GM12878 (cell line): ENCODE data around the gene ITSN1. TPM values are rescaled to one million over a fixed set of nuclear protein-coding genes. Genes with fewer than 3 reads are reported as not detected.

ENCODE experiments used
- ATAC-seq: fragments of 200-7000 bp; cut with Tn5 transposase; 3 replicates; pipeline ENCODE4 v1.9.1; 2020; ENCODE audit warnings: mild to moderate bottlenecking, moderate library complexity
- BruUV-seq: library from RNA; stranded (reverse); fragments of 400-500 nt; replicated peaks from 2 replicates; lab custom pipeline; 2021; lab: Mats Ljungman, UMichigan
- CTCF ChIA-PET: fragments of 300-600 bp; sonication (Branson Sonifier 250); formaldehyde crosslinking; extraction: SDS; loops from one replicate; lab custom pipeline; 2021; ENCODE audit warnings: inconsistent platforms; lab: Yijun Ruan, JAX
- POLR2A ChIA-PET: fragments of 350-600 bp; formaldehyde crosslinking; extraction: SDS; loops from one replicate; lab custom pipeline; 2021; ENCODE audit warnings: inconsistent platforms; lab: Charles Lee
- RAD21 ChIA-PET: fragments of 300-600 bp; sonication (Branson Sonifier 250); formaldehyde crosslinking; loops from one replicate; lab custom pipeline; 2023; ENCODE audit warnings: antibody characterized with exemption; ENCODE audit not compliant: unreplicated experiment; lab: Charles Lee
- SMC1A ChIA-PET: fragments of 300-600 bp; sonication (Branson Sonifier 250); formaldehyde crosslinking; loops from one replicate; lab custom pipeline; 2023; ENCODE audit not compliant: unreplicated experiment, uncharacterized antibody; lab: Charles Lee
- DNase-seq: peaks from one replicate; pipeline ENCODE4 v3.0.0-alpha.2; 2011; ENCODE audit warnings: low read depth, low spot score
- FAIRE-seq: peaks from 3 replicates; lab custom pipeline; 2011; peaks lifted over from hg19 to GRCh38; lab: Jason Lieb, UNC
- H2AFZ ChIP-seq: 2 replicates; pipeline ENCODE4 v1.6.0; 2011; ENCODE audit warnings: low read depth, low read length, control low read depth; ENCODE audit not compliant: control insufficient read depth
- H3K27ac ChIP-seq: 2 replicates; pipeline ENCODE4 v1.5.1; 2011; ENCODE audit warnings: control low read depth; ENCODE audit not compliant: control insufficient read depth, insufficient read depth
- H3K27me3 ChIP-seq, 2 experiments: replicated peaks in 1 of 2; 2 replicates each; pipeline versions ENCODE4 v1.6.0 to v1.6.1; 2011; ENCODE audit warnings: low read length in 1 of 2; ENCODE audit not compliant: control insufficient read depth in 2 of 2, insufficient read depth in 2 of 2
- H3K36me3 ChIP-seq, 2 experiments: 2 replicates each; pipeline ENCODE4 v1.5.1; 2011; ENCODE audit warnings: low read length in 1 of 2; ENCODE audit not compliant: control insufficient read depth in 2 of 2, insufficient read depth in 2 of 2
- H3K4me1 ChIP-seq: 2 replicates; pipeline ENCODE4 v1.6.1; 2011; ENCODE audit warnings: mild to moderate bottlenecking, low read length, moderate library complexity, mixed read lengths; ENCODE audit not compliant: control insufficient read depth, insufficient read depth
- H3K4me2 ChIP-seq: 2 replicates; pipeline ENCODE4 v1.6.0; 2011; ENCODE audit warnings: control low read depth; ENCODE audit not compliant: control insufficient read depth, insufficient read depth
- H3K4me3 ChIP-seq: fragments of 200-600 bp; sonication (generic); 2 replicates; pipeline ENCODE4 v1.5.1; 2016
- H3K79me2 ChIP-seq: 2 replicates; pipeline ENCODE4 v1.6.0; 2011; ENCODE audit warnings: low read length; ENCODE audit not compliant: control insufficient read depth, insufficient read depth
- H3K9ac ChIP-seq: 2 replicates; pipeline ENCODE4 v1.8.0; 2011; ENCODE audit warnings: low read length, control low read depth, mixed read lengths; ENCODE audit not compliant: control insufficient read depth, insufficient read depth
- H3K9me3 ChIP-seq: replicated peaks from 3 replicates; pipeline ENCODE4 v1.5.1; 2011; ENCODE audit warnings: mild to moderate bottlenecking, low read length; ENCODE audit not compliant: control insufficient read depth, insufficient read depth
- H4K20me1 ChIP-seq: 2 replicates; pipeline ENCODE4 v1.6.0; 2011; ENCODE audit not compliant: control insufficient read depth, insufficient read depth
- HDAC2 ChIP-seq: fragments of 200-600 bp; sonication (generic); IDR thresholded peaks from 2 replicates; pipeline ENCODE4 v1.6.1; 2017
- HDGF ChIP-seq: fragments of 450-650 bp; IDR thresholded peaks from 2 replicates; pipeline ENCODE4 v1.6.1; 2016; ENCODE audit warnings: antibody characterized with exemption
- LARP7 ChIP-seq: fragments of 450-650 bp; IDR thresholded peaks from 2 replicates; pipeline ENCODE4 v1.6.1; 2017; ENCODE audit warnings: mild to moderate bottlenecking
- MEF2A ChIP-seq: IDR thresholded peaks from 2 replicates; pipeline ENCODE4 v1.6.1; 2011; ENCODE audit warnings: low read depth, mild to moderate bottlenecking, low read length, moderate library complexity; ENCODE audit not compliant: insufficient read depth
- PAX8 ChIP-seq: fragments of 450-650 bp; IDR thresholded peaks from 2 replicates; pipeline ENCODE4 v1.6.1; 2017; ENCODE audit warnings: mild to moderate bottlenecking, moderate library complexity
- POLR2AphosphoS5 ChIP-seq: IDR thresholded peaks from 2 replicates; pipeline ENCODE4 v1.6.1; 2011; ENCODE audit warnings: mild to moderate bottlenecking, low read length, inconsistent platforms
- RAD21 ChIP-seq: IDR thresholded peaks from 2 replicates; pipeline ENCODE4 v1.6.1; 2011; ENCODE audit warnings: mild to moderate bottlenecking, low read depth, low read length, moderate library complexity; ENCODE audit not compliant: insufficient read depth
- ZZZ3 ChIP-seq: IDR thresholded peaks from 2 replicates; pipeline ENCODE4 v1.6.1; 2011; ENCODE audit warnings: low read depth; ENCODE audit not compliant: control insufficient read depth, insufficient read length
- WGBS: methylation state at CpG from one replicate; pipeline ENCODE4 v1.1.6; 2016; ENCODE audit warnings: low lambda C conversion rate; ENCODE audit not compliant: insufficient replicate concordance, insufficient coverage; ENCODE audit errors: missing lambda C conversion rate; 5-methylcytosine and 5-hydroxymethylcytosine counted together
- in situ Hi-C: fragments of 300-500 bp; cut with MboI; formaldehyde crosslinking; loops from 9 replicates; pipeline ENCODE4 v1.14.3; 2018; ENCODE audit warnings: mixed read lengths
- intact Hi-C: fragments of 100-400 bp; cut with micrococcal nuclease; formaldehyde crosslinking; loops from one replicate; pipeline ENCODE4 v1.14.2; 2022; ENCODE audit not compliant: unreplicated experiment
- polyA plus RNA-seq, 11 experiments: library from polyadenylated mRNA; depleted of rRNA in 4 of 11; unstranded in 6 of 11; stranded (reverse) in 5 of 11; fragments of >200 nt; fragmentation: Nextera tagmentation in 4 of 11; fragmentation: Illumina TruSeq in 1 of 11; extraction: Ambion mirVana in 4 of 11; extraction: Trizol in 1 of 11; gene quantifications; 1 replicate in 1 of 11; 2 replicates in 10 of 11; pipeline versions ENCODE4 v1.2.1 to v1.2.3, GENCODE V29; 2011 to 2016; ENCODE audit warnings: inconsistent platforms in 2 of 11, missing spikeins in 2 of 11, low read depth in 1 of 11
- total RNA-seq, 4 experiments: library from RNA; depleted of rRNA in 3 of 4; stranded (reverse); fragments of >200 nt in 3 of 4; fragmentation: Illumina TruSeq in 1 of 4; extraction: Trizol in 1 of 4; gene quantifications; 2 replicates each; pipeline versions ENCODE4 v1.2.1 to v1.2.3, GENCODE V29; 2013 to 2021
- TF ChIP-seq, protein P1 (sequence below): fragments of 450-650 bp; IDR thresholded peaks from 2 replicates; pipeline ENCODE4 v1.6.1; 2017; ENCODE audit warnings: mild to moderate bottlenecking, moderate library complexity
- TF ChIP-seq, protein P2 (sequence below): IDR thresholded peaks from 2 replicates; pipeline ENCODE4 v1.6.1; 2012; ENCODE audit warnings: low read length, inconsistent platforms
- TF ChIP-seq, protein P3 (sequence below): IDR thresholded peaks from 2 replicates; pipeline ENCODE4 v1.6.1; 2012; ENCODE audit warnings: low read depth, low read length, improper control_type of control experiment

Gene ITSN1
- total and polyA plus RNA-seq, 10 of the 15 experiments (the other 5 are each of a cell fraction or from before 2014, with no cell fraction given) = 0.89 to 10.6 (median 4.8) TPM

DNA sequence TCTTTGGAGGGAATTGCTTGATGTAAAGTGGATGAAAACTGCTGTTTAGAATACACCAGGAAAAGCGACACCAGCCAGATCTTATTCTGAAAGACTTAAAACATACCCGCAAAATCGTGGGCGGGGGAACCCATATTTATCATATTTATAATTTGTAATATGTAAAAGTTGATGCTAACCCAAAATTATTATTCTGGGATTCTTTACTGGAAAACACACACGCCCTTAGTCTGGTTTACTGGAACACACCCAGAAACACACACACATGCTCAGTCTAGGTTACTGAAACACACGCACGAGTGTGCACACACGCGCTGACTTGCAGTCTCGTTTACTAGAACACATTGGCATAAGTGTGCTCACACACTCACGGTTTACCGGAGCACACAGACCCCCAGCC is 240.8 kb downstream of the ITSN1 start:
- intact Hi-C loops = no loop called here
- no peaks in the 10 kb centered on the region for H3K79me2 ChIP-seq
- FAIRE-seq (no peak), ATAC-seq (no peak), DNase-seq (no peak)
- H3K4me1 ChIP-seq = no peaks in the 10 kb centered on the region
- no peak overlapping the region for H3K9ac ChIP-seq
- no peak overlapping the region for H3K4me3 ChIP-seq
- WGBS = 77% methylated on average over 12 of the region's 12 CpGs
- no peaks in the 10 kb centered on the region for H3K9me3 ChIP-seq
- H4K20me1 ChIP-seq = no peaks in the 10 kb centered on the region
- H3K27ac ChIP-seq = no peak overlapping the region
- TF ChIP-seq HDAC2 (no peak), RAD21 (no peak), MEF2A (no peak), HDGF (no peak), PAX8 (no peak), POLR2AphosphoS5 (no peak), LARP7 (no peak), ZZZ3 (no peak)
- TF ChIP-seq, protein P1, sequence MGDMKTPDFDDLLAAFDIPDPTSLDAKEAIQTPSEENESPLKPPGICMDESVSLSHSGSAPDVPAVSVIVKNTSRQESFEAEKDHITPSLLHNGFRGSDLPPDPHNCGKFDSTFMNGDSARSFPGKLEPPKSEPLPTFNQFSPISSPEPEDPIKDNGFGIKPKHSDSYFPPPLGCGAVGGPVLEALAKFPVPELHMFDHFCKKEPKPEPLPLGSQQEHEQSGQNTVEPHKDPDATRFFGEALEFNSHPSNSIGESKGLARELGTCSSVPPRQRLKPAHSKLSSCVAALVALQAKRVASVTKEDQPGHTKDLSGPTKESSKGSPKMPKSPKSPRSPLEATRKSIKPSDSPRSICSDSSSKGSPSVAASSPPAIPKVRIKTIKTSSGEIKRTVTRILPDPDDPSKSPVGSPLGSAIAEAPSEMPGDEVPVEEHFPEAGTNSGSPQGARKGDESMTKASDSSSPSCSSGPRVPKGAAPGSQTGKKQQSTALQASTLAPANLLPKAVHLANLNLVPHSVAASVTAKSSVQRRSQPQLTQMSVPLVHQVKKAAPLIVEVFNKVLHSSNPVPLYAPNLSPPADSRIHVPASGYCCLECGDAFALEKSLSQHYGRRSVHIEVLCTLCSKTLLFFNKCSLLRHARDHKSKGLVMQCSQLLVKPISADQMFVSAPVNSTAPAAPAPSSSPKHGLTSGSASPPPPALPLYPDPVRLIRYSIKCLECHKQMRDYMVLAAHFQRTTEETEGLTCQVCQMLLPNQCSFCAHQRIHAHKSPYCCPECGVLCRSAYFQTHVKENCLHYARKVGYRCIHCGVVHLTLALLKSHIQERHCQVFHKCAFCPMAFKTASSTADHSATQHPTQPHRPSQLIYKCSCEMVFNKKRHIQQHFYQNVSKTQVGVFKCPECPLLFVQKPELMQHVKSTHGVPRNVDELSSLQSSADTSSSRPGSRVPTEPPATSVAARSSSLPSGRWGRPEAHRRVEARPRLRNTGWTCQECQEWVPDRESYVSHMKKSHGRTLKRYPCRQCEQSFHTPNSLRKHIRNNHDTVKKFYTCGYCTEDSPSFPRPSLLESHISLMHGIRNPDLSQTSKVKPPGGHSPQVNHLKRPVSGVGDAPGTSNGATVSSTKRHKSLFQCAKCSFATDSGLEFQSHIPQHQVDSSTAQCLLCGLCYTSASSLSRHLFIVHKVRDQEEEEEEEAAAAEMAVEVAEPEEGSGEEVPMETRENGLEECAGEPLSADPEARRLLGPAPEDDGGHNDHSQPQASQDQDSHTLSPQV = no peak
- TF ChIP-seq, protein P2, sequence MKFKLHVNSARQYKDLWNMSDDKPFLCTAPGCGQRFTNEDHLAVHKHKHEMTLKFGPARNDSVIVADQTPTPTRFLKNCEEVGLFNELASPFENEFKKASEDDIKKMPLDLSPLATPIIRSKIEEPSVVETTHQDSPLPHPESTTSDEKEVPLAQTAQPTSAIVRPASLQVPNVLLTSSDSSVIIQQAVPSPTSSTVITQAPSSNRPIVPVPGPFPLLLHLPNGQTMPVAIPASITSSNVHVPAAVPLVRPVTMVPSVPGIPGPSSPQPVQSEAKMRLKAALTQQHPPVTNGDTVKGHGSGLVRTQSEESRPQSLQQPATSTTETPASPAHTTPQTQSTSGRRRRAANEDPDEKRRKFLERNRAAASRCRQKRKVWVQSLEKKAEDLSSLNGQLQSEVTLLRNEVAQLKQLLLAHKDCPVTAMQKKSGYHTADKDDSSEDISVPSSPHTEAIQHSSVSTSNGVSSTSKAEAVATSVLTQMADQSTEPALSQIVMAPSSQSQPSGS = no peak
- TF ChIP-seq, protein P3, sequence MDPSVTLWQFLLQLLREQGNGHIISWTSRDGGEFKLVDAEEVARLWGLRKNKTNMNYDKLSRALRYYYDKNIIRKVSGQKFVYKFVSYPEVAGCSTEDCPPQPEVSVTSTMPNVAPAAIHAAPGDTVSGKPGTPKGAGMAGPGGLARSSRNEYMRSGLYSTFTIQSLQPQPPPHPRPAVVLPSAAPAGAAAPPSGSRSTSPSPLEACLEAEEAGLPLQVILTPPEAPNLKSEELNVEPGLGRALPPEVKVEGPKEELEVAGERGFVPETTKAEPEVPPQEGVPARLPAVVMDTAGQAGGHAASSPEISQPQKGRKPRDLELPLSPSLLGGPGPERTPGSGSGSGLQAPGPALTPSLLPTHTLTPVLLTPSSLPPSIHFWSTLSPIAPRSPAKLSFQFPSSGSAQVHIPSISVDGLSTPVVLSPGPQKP = no peak
- H3K4me2 ChIP-seq = no peak overlapping the region
- no peak overlapping the region for H2AFZ ChIP-seq
- ChIA-PET SMC1A (no interaction called here), RAD21 (no interaction called here), CTCF (no interaction called here), POLR2A (no interaction called here)
- H3K36me3 ChIP-seq = no peaks in the 10 kb centered on the region
- no TSS peak for BruUV-seq
- in situ Hi-C loops = no loop called here
- H3K27me3 ChIP-seq = peaks cover 0 to 6% of the 10 kb centered on the region in 2 experiments; a peak in 2 of 4 replicates
